GM21360 (cell line): Measurements from ENCODE around the gene KANK3.
"Not testable (repeated sequence)": the region's sequence is repeated elsewhere in the genome, so short reads cannot be mapped to it uniquely, and the experiment has no call there.

Experiments used
- ATAC-seq: cut with Tn5 transposase; IDR thresholded peaks from one replicate; pipeline ENCODE4 v1.9.1; 2021; ENCODE audit warnings: mild to moderate bottlenecking, moderate library complexity; ENCODE audit not compliant: unreplicated experiment

The KANK3 gene

DNA sequence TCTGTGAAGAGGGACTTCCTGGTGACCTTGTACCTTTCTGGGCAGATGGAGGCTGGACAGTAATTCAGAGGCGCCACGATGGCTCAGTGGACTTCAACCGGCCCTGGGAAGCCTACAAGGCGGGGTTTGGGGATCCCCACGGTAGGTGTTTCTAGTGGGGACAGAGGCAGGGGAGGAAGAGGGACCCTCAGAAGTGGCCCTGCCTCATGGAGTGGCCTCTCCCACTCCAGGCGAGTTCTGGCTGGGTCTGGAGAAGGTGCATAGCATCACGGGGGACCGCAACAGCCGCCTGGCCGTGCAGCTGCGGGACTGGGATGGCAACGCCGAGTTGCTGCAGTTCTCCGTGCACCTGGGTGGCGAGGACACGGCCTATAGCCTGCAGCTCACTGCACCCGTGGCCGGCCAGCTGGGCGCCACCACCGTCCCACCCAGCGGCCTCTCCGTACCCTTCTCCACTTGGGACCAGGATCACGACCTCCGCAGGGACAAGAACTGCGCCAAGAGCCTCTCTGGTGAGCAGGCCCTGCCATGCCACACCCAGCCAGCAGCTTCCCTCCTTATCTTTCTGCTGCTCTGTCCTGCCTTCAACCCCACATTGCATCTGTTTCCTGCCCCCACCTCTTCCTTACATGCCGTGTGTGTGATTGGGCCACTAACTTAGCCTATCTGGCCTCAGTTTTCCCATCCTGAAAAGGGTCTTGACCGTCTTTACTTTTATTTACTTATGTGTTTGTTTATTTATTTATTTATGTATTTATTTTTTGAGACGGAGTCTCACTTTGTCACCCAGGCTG lies 28.1 kb upstream of the KANK3 start:
- ATAC-seq = no peak

DNA sequence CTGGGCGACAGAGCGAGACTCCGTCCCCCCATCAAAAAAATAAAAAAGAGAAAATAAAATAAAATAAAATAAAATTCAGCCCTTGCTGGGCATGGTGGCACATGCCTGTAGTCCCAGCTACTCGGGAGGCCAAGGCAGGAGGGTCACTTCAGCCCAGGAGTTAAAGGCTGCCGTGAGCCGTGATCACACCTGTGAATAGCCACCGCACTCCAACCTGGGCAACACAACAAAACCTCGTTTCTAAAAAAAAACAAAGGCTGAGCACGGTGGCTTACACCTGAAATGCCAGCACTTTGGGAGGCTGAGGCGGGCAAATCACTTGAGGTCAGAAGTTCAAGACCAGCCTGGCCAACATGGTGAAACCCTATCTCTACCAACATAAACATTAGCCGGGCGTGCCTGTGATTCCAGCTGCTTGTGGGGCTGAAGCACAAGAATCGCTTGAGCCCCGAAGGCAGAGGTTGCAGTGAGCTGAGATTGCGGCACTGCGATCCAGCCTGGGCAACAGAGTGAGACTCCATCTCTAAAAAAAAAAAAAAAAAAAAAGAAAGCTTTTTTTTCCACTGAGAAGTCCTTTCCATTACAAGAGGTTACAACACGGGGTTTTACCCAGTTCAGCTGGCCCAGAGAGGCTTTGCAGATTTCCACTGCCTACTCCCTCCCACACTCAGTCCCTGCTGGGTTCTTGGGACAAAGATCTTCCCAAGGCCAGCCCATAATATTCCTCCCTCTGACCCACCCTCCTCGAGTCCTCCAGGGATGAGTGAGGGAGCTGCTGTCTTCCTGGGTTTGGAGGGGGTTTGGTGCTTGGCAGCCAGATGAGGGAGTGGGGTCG lies 27.3 kb upstream of the KANK3 start:
- ATAC-seq = no peak

DNA sequence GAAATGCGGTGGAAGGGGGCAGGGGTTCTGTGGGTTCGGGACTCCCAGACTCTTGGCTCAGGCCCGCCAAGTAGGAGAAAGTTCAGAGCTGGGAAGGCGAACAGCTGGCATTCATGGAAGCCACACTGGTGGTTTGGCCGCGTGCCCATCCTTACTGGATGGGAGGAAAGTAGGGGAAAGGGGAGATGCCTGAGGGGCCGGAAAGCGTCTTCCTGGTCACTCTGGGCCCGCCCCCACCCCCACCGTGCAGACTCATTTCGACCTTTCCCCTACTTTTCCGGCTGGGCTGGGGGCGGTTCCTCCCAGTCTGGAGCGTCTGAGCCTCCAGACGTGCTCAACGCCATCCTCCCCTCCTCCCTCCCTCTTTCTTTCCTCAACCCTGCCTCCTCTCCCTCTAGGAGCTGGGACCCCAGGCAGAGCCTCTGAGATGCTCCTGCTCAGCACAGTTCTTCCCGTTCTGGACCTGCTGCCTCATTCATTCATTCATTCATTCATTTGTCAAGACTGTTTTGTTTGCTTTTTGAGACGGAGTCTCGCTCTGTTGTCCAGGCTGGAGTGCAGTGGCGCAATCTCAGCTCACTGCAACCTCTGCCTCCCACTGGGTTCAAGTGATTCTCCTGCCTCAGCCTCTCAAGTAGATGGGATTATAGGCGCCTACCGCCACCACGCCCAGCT lies 24.4 kb upstream of the KANK3 start:
- ATAC-seq = no peak

GRCh38 chr19:8366961-8367326 lies 23.9 kb upstream of the KANK3 start:
- no peak for ATAC-seq

GRCh38 chr19:8366121-8366581 lies 23.1 kb upstream of the KANK3 start:
- no peak for ATAC-seq

DNA sequence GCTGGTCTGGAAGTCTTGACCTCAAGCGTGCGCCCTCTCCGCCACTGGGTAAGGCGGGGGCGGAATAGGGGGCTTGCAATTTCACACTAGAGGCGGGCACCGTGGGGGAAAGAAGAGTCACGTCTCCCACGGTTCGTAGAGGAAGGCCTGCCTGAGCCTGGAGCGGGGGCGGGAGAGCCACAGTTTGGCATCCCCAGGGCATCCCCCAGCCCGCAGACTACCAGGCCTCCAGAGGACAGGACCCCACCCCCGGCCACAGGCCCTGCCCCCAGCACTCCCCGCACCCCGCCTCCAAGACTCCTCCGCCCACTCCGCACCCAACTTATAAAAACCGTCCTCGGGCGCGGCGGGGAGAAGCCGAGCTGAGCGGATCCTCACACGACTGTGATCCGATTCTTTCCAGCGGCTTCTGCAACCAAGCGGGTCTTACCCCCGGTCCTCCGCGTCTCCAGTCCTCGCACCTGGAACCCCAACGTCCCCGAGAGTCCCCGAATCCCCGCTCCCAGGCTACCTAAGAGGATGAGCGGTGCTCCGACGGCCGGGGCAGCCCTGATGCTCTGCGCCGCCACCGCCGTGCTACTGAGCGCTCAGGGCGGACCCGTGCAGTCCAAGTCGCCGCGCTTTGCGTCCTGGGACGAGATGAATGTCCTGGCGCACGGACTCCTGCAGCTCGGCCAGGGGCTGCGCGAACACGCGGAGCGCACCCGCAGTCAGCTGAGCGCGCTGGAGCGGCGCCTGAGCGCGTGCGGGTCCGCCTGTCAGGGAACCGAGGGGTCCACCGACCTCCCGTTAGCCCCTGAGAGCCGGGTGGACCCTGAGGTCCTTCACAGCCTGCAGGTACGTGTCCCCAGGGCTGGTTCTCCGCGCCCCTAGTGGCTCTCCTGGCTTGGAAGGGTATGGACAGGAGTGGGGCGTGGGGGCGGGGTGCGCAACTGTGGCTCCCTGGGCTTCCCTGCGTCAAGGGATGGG lies 21.0 kb upstream of the KANK3 start, which contains the start of gene ANGPTL4:
Gene ANGPTL4 (plus strand): TSS at position 353 of the 969 bp plus-strand sequence. CDS start 167 bp downstream, at position 520.
- no peak for ATAC-seq

DNA sequence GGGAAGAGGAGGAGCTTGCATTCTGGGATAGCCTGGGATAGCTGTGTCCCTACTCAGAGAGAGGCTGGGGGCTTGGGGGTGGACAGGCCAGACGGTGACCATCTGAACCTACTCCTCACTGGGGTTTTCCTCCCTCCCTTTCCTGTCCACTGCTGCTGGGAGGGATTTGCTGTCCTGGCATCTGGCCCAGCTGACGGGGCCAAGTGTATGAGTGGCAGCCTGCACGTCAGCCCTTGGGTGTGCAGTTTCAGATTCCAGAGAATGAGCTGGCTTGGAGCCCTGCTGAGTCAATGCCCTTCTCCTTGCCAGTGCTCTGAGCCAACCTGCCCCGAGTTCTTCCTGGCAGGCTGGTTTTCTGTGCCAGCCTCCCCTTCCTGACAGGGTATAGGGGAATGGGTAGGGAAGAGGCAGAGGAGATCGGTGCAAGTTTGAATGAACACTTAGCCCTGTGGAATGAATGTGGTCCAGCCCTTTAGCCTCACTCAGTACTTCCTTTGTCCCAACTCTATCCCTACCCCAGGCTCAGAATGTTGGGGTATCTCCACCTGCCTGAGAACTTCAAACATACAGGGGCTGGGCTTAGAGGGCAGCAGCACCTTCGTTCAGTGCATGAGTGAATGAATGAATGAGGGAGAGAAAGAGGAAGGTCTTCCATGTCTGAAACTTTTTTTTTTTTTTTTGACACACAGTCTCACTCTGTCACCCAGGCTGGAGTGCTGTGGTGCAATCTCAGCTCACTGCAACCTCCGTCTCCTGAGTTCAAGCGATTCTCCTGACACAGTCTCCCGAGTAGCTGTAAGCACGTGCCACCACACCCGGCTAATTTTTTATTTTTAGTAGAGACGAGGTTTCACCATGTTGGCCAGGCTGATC lies 19.1 kb upstream of the KANK3 start:
- no peak for ATAC-seq

DNA sequence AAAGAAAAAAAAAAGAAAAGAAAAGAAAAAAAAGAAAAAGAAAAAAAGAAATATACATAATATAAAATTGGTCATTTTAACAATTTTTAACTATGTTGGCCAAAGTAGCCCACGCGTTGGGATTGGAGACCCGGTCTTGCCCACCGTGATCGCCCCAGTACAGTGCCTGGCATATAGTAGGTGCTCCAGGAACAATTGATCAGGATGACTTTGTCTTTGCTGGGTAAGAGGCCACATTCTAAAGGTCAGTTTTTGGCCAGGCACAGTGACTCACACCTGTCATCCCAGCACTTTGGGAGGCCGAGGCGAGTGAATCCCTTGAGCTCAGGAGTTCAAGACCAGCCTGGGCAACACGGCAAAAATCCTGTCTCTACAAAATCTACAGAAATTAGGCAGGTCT lies 17.1 kb upstream of the KANK3 start:
- no peak for ATAC-seq

- no peak for ATAC-seq
These were observed 15.9 kb upstream of the KANK3 start for GRCh38 chr19:8358948-8359347.

DNA sequence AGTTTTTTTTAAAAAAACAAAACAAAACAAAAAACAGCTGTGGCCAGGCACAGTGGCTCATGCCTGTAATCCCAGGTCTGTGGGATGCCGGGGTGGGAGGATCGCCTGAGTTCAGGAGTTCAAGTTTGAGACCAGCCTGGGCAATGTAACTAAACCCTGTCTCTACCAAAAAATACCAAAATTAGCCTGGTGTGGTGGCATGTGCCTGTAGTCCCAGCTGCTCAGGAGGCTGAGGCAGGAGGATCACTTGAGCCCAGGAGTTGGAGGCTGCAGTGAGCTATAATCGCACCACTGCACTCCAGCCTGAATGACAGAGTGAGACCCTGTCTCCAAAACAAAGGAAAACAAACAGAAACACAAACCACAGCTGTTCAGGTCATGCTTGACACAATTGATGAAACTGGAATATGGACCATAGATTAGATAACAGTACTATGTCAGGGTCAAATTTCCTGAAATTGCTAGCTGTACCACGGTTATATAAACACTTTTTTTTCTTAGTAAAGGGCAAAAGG lies 14.0 kb upstream of the KANK3 start:
- no peak for ATAC-seq

DNA sequence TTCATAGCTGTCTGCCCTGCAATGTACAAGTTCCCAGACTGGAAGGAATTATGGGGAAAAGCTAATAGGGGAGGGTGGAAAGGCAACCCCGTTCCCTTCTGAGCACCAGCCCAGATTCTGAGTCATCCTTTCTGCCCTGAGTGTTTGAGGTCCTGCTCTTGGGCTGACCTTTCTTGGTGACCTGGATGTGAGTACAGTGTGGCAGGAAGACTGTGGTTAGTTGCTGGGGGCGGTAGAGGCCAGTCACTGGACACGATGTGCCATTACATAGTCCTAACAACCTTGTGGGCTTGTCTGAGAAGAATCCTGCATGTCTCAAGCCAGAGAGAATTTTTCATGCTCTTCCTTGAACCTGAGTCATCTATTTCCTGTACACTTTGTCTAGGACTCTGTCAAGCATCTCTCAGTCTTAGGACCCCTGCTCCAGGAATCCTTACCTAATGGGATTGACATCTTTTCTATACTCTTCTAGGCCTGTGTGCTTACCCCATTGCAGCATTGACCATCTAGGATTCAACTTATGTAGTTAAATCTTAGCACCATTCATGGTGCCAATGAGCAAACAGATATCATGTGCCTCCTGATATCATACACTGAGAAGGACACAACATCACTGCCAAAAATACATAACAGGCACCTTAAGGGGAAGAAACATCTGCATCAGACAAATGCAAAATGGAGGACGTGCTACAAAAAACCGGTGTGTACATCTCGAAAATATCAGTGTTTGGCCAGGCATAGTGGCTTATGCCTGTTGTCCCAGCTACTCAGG lies 12.8 kb upstream of the KANK3 start:
- ATAC-seq = no peak

DNA sequence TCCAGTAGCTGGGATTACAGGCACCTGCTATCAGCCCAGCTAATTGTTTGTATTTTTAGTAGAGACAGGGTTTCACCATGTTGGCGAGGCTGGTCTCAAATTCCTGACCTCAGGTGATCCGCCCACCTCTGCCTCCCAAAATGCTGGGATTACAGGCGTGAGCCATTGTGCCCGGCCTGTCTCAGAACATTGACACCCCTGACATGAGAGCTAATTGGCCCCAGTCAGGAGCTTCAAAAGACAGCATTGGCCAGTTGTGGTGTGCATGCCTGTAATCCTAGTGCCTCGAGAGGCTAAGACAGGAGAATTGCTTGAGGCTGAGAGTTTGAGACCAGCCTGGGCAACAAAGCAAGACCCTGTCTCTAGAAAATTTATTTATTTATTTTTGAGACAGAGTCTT lies 9.8 kb upstream of the KANK3 start:
- not testable (repeated sequence) for ATAC-seq

DNA sequence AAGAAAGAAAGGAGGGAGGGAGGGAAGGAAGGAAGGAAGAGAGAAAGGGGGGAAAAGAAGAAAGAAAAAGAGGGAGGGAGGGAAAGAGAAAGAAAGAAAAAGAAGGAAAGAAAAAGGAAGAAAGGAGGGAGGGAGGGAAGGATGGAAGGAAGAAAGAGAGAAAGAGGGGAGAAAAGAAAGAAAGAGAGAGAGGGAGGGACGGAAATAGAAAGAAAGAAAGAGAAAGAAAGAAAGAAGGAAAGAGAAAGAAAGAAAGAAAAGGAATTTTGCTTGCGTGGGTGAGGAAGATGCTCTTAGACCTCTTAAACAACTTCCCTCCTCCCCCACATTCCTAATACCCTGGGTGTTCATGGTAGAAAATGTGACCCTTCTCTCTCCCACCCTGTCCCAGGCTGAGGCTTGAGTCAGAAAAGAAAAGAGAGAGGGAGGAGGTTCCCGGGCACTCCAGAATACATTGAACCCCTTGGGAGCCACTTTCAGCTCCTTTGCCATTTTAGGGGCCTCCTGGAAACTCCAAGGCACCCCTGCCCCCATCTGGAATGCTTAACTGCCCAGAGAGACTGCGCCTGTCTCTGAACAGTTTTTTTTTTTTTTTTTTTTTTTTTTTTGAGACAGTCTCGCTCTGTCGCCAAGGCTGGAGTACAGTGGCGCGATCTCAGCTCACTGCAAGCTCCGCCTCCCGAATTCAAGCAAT lies 9.2 kb upstream of the KANK3 start:
- ATAC-seq = no peak

DNA sequence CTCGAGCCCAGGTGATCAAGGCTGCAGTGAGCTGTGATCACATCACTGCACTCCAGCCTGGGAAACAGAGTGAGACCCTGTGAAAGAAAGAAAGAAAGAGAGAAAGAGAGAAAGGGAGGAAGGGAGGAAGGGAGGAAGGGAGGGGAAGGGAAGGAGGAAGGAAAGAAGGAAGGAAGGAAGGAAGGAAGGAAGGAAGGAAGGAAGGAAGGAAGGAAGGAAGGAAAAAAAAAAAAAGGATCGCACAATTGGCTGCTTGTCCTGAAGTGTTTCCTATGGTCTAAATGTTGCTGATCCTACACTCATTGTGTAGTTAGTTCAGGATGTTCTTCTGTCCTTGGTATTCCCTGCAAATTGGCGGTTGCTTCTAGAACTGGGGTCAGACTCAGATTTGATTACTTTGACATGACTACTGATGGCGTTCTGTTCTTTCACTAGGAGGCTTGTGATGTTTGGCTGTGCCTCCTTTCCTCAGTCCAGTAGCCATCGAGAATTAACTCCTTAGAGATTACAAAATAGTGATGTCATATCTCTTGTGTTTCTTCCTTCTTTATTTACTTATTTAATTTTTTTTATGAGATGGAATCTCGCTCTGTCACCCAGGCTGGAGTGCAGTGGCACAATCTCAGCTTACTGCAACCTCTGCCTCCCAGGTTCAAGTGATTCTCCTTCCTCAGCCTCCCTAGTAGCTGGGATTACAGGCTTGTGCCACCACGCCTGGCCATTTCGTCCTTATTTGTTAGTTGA lies 6.7 kb upstream of the KANK3 start:
- ATAC-seq = not testable (repeated sequence)

- no peak for ATAC-seq
These were observed 402 bp upstream of the KANK3 start for GRCh38 chr19:8343483-8343844.

- ATAC-seq = peak; percentile 9
These were observed 762 bp downstream of the KANK3 start for GRCh38 chr19:8342316-8342683.

DNA sequence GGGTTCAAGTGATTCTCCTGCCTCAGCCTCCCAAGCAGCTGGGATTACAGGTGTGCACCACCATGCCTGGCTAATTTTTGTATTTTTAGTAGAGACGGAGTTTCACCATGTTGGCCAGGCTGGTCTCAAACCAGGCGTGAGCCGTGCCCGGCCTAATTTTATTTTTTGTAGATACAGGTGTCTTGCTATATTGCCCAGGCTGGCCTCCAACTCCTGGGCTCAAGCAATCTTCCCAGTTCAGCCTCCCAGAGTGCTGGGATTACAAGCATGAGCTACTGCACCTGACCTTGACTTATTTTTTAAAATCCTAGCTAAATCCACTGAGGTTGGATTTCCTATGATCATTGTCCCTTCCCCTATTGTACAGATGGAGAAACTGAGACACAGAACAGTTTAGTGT lies 1.6 kb downstream of the KANK3 start:
- ATAC-seq = not testable (repeated sequence)
